ENCODE results near the gene FAM221B.

GRCh38 chr9:35790025-35790384, 38.5 kb downstream of the FAM221B start:
- no peak for TF ChIP-seq CTCF (IDR thresholded peaks at IDR 0.05)
- TF ChIP-seq POLR2A (IDR thresholded peaks at IDR 0.05), result no peak

Data from body of pancreas (tissue), 4 donors.